ENCODE measurements around the gene CDKAL1.
"Not testable (repeated sequence)": the region's sequence is repeated elsewhere in the genome, so short reads cannot be mapped to it uniquely, and the experiment has no call there.

Gene CDKAL1

GRCh38 chr6:20554817-20555216 is 20.6 kb downstream of the CDKAL1 start:
- no peak for DNase-seq

- no peak for DNase-seq
Measured at GRCh38 chr6:20559924-20560551, 25.8 kb downstream of the CDKAL1 start.

- no peak for DNase-seq
Measured at GRCh38 chr6:20563377-20563776, 29.1 kb downstream of the CDKAL1 start.

GRCh38 chr6:20564269-20564668 is 30.0 kb downstream of the CDKAL1 start:
- peak; percentile 44 for DNase-seq

GRCh38 chr6:20564777-20565176 is 30.5 kb downstream of the CDKAL1 start:
- DNase-seq: no peak

- no peak for DNase-seq
Measured at GRCh38 chr6:20565342-20565741, 31.1 kb downstream of the CDKAL1 start.

- no peak for DNase-seq
Measured at GRCh38 chr6:20566109-20566508, 31.9 kb downstream of the CDKAL1 start.

- DNase-seq: no peak
Measured at GRCh38 chr6:20569000-20569610, 34.8 kb downstream of the CDKAL1 start.

- DNase-seq: no peak
Measured at GRCh38 chr6:20571261-20571660, 37.0 kb downstream of the CDKAL1 start.

GRCh38 chr6:20572288-20572687 is 38.0 kb downstream of the CDKAL1 start:
- no peak for DNase-seq

- DNase-seq: no peak
Measured at GRCh38 chr6:20572940-20573339, 38.7 kb downstream of the CDKAL1 start.

- DNase-seq: no peak
Measured at GRCh38 chr6:20574355-20574754, 40.1 kb downstream of the CDKAL1 start.

- DNase-seq: no peak
Measured at GRCh38 chr6:20575125-20575524, 40.9 kb downstream of the CDKAL1 start.

- DNase-seq: no peak
Measured at GRCh38 chr6:20575704-20576451, 41.6 kb downstream of the CDKAL1 start.

- no peak for DNase-seq
Measured at GRCh38 chr6:20577173-20577688, 43.0 kb downstream of the CDKAL1 start.

- no peak for DNase-seq
Measured at GRCh38 chr6:20581070-20581469, 46.8 kb downstream of the CDKAL1 start.

GRCh38 chr6:20582586-20583443 is 48.6 kb downstream of the CDKAL1 start:
- no peak for DNase-seq

- DNase-seq: no peak
Measured at GRCh38 chr6:20583444-20583800, 49.2 kb downstream of the CDKAL1 start.

GRCh38 chr6:20584100-20584731 is 50.0 kb downstream of the CDKAL1 start:
- no peak for DNase-seq

GRCh38 chr6:20589266-20589665 is 55.0 kb downstream of the CDKAL1 start:
- no peak for DNase-seq

- DNase-seq: not testable (repeated sequence)
Measured at GRCh38 chr6:20590476-20590875, 56.2 kb downstream of the CDKAL1 start.

- DNase-seq: not testable (repeated sequence)
Measured at GRCh38 chr6:20594299-20594853, 60.1 kb downstream of the CDKAL1 start.

Measured in kidney glomerular epithelial cell (primary cell).